Aorta (tissue), 5 donors: ENCODE data around the gene GPR17. TPM values are rescaled to one million over a fixed set of nuclear protein-coding genes. Genes with fewer than 3 reads are reported as not detected.

Experiments used
- ATAC-seq: fragments of 200-7000 bp; cut with Tn5 transposase; one replicate; pipeline ENCODE4 v1.9.1; 2022; ENCODE audit warnings: moderate library complexity; ENCODE audit not compliant: low FRiP score
- DNase-seq, 2 donors: peaks; one replicate each; pipeline ENCODE4 v3.0.0-alpha.2; 2020
- H3K27ac ChIP-seq, 2 donors: one replicate each; pipeline ENCODE4 v1.5.1; 2013; ENCODE audit warnings: low read length in 2 of 2, mild to moderate bottlenecking in 2 of 2, moderate library complexity in 2 of 2, control low read depth in 1 of 2, inconsistent platforms in 1 of 2, low read depth in 1 of 2
- H3K27me3 ChIP-seq, 2 donors: one replicate each; pipeline ENCODE4 v1.6.1; 2013; ENCODE audit warnings: control low read depth in 1 of 2, low read length in 1 of 2, mild to moderate bottlenecking in 1 of 2, moderate library complexity in 1 of 2; ENCODE audit not compliant: insufficient read depth in 2 of 2, control insufficient read depth in 1 of 2
- H3K36me3 ChIP-seq, 2 donors: one replicate each; pipeline ENCODE4 v1.6.1; 2013; ENCODE audit warnings: control low read depth in 1 of 2, low read length in 1 of 2, mild to moderate bottlenecking in 1 of 2; ENCODE audit not compliant: insufficient read depth in 2 of 2, control insufficient read depth in 1 of 2
- H3K4me1 ChIP-seq, 2 donors: one replicate each; pipeline ENCODE4 v1.6.1; 2013; ENCODE audit warnings: low read length in 2 of 2, control low read depth in 1 of 2, mild to moderate bottlenecking in 1 of 2, moderate library complexity in 1 of 2; ENCODE audit not compliant: insufficient read depth in 2 of 2, control insufficient read depth in 1 of 2
- H3K4me3 ChIP-seq, 2 donors: one replicate each; pipeline ENCODE4 v1.5.1; 2013; ENCODE audit warnings: low read length in 2 of 2, control low read depth in 1 of 2, mild to moderate bottlenecking in 1 of 2
- H3K9me3 ChIP-seq: one replicate; pipeline ENCODE4 v1.6.1; 2013; ENCODE audit warnings: mild to moderate bottlenecking, low read length; ENCODE audit not compliant: control insufficient read depth
- WGBS, 2 donors: extraction: QIAGEN DNeasy Blood & Tissue Kit; methylation state at CpG; one replicate each; pipeline ENCODE4 v1.1.7; 2013; 5-methylcytosine and 5-hydroxymethylcytosine counted together
- intact Hi-C, 2 donors: fragments of 100-400 bp; cut with DNase I; formaldehyde crosslinking; loops; one replicate each; pipeline versions ENCODE4 v1.14.2 to v1.15.0; 2022
- polyA plus RNA-seq, 2 donors: library from polyadenylated mRNA; stranded (reverse); fragments of 200-250 nt; gene quantifications; one replicate each; pipeline ENCODE4 v1.2.3, GENCODE V29; 2013
- total RNA-seq, 2 donors: library from RNA; stranded (reverse); fragmentation: NEBNext Ultra II Directional; extraction: Animal tissue kit (Norgen Biotek cat#: 25700); gene quantifications; one replicate each; pipeline ENCODE4 v1.2.1, GENCODE V29; 2021
- donor health status: healthy with polysubstance abuse.
- donor health status: Bipolar disorder and iron deficiency.
- donor health status: DM: no; HTN: no; CAD: no.
- donor health status: DM: no; HTN: no; CAD: no.
- donor health status: DM: yes; HTN: yes; CAD: no.

The GPR17 gene
- total and polyA plus RNA-seq, 4 donors = 0.16 to 3.7 (median 0.63) TPM; not detected in 1

GRCh38 chr2:127664065-127664894 lies 18.3 kb downstream of the GPR17 start:
- DNase-seq (peak; percentile 43 to 77), ATAC-seq (peak; percentile 13)
- no peaks in the 10 kb centered on the region for H3K4me1 ChIP-seq
- WGBS, 2 donors = 9 to 25% methylated on average over 63 to 69 of the region's 69 CpGs
- H3K27ac ChIP-seq = peak overlapping the region in 1 of 2 donors; percentile 14
- no peaks in the 10 kb centered on the region for H3K27me3 ChIP-seq
- peak overlapping the region; percentile 21 to 23 for H3K4me3 ChIP-seq
- H3K9me3 ChIP-seq = no peaks in the 10 kb centered on the region
- H3K36me3 ChIP-seq = no peaks in the 10 kb centered on the region
- intact Hi-C loops = no loop called here

- WGBS, 2 donors = 47 to 58% methylated on average over 6 of the region's 6 CpGs
- Histone ChIP-seq H3K36me3 (no peaks in the 10 kb centered on the region), H3K27me3 (no peaks in the 10 kb centered on the region), H3K9me3 (no peaks in the 10 kb centered on the region), H3K4me1 (no peaks in the 10 kb centered on the region), H3K4me3 (no peak overlapping the region), H3K27ac (peak overlapping the region in 1 of 2 donors; percentile 2)
- DNase-seq (no peak), ATAC-seq (no peak)
- intact Hi-C loops = no loop called here
Measured at GRCh38 chr2:127664895-127665225, 18.9 kb downstream of the GPR17 start.

GRCh38 chr2:127665267-127665893 lies 19.4 kb downstream of the GPR17 start:
- DNase-seq (peak in 1 of 2 donors; percentile 35), ATAC-seq (no peak)
- intact Hi-C loops = no loop called here
- 75% methylated on average over 8 of the region's 8 CpGs for WGBS, 2 donors
- H3K9me3 ChIP-seq = no peaks in the 10 kb centered on the region
- no peaks in the 10 kb centered on the region for H3K27me3 ChIP-seq
- H3K4me1 ChIP-seq = no peaks in the 10 kb centered on the region
- H3K4me3 ChIP-seq = no peak overlapping the region
- no peaks in the 10 kb centered on the region for H3K36me3 ChIP-seq
- no peak overlapping the region for H3K27ac ChIP-seq

- WGBS, 2 donors = 58 to 77% methylated on average over 7 of the region's 7 CpGs
- H3K4me3 ChIP-seq = no peak overlapping the region
- H3K4me1 ChIP-seq = no peaks in the 10 kb centered on the region
- no peaks in the 10 kb centered on the region for H3K9me3 ChIP-seq
- H3K27ac ChIP-seq = no peak overlapping the region
- no peak for DNase-seq
- intact Hi-C loops = no loop called here
- no peaks in the 10 kb centered on the region for H3K36me3 ChIP-seq
- H3K27me3 ChIP-seq = no peaks in the 10 kb centered on the region
- no peak for ATAC-seq
Measured at GRCh38 chr2:127669056-127669455, 23.1 kb downstream of the GPR17 start.

- H3K27ac ChIP-seq = no peak overlapping the region
- H3K36me3 ChIP-seq = no peaks in the 10 kb centered on the region
- no peaks in the 10 kb centered on the region for H3K4me1 ChIP-seq
- no peak for DNase-seq
- no peak for ATAC-seq
- intact Hi-C loops = no loop called here
- no peak overlapping the region for H3K4me3 ChIP-seq
- WGBS, 2 donors = 59 to 67% methylated on average over 10 of the region's 10 CpGs
- no peaks in the 10 kb centered on the region for H3K9me3 ChIP-seq
- no peaks in the 10 kb centered on the region for H3K27me3 ChIP-seq
Measured at GRCh38 chr2:127670055-127670956, 24.4 kb downstream of the GPR17 start.

GRCh38 chr2:127670957-127671290 lies 25.0 kb downstream of the GPR17 start:
- Histone ChIP-seq H3K27ac (no peak overlapping the region), H3K4me1 (no peaks in the 10 kb centered on the region), H3K27me3 (no peaks in the 10 kb centered on the region), H3K4me3 (no peak overlapping the region), H3K9me3 (no peaks in the 10 kb centered on the region), H3K36me3 (no peaks in the 10 kb centered on the region)
- DNase-seq (no peak), ATAC-seq (no peak)
- 82 to 90% methylated on average over 5 of the region's 5 CpGs for WGBS, 2 donors
- intact Hi-C loops = no loop called here

GRCh38 chr2:127671557-127672302 lies 25.8 kb downstream of the GPR17 start:
- Histone ChIP-seq H3K27me3 (no peaks in the 10 kb centered on the region), H3K4me3 (no peak overlapping the region), H3K36me3 (no peaks in the 10 kb centered on the region), H3K4me1 (no peaks in the 10 kb centered on the region), H3K27ac (peak overlapping the region in 1 of 2 donors; percentile 22), H3K9me3 (no peaks in the 10 kb centered on the region)
- DNase-seq = no peak
- WGBS, 2 donors = 54 to 55% methylated on average over 14 of the region's 14 CpGs
- intact Hi-C loops = no loop called here
- ATAC-seq = no peak
